IPS-20b (cell line): Measurements from ENCODE around the gene ALDH3B1.
"Not testable (repeated sequence)": the region's sequence is repeated elsewhere in the genome, so short reads cannot be mapped to it uniquely, and the experiment has no call there.

ENCODE experiments used
- H3K27ac ChIP-seq: one replicate; pipeline ENCODE4 v1.5.1; 2013; ENCODE audit warnings: low read length
- H3K27me3 ChIP-seq: 2 replicates; pipeline ENCODE4 v1.6.1; 2013; ENCODE audit warnings: mild to moderate bottlenecking, low read length, inconsistent platforms; ENCODE audit not compliant: insufficient read depth
- H3K36me3 ChIP-seq: 2 replicates; pipeline ENCODE4 v1.6.1; 2013; ENCODE audit warnings: low read depth, mild to moderate bottlenecking, inconsistent platforms, low read length, moderate library complexity; ENCODE audit not compliant: insufficient read depth
- H3K4me1 ChIP-seq: 2 replicates; pipeline ENCODE4 v1.6.1; 2013; ENCODE audit warnings: mild to moderate bottlenecking, control low read depth, inconsistent platforms, low read length, moderate library complexity; ENCODE audit not compliant: insufficient read depth
- H3K4me3 ChIP-seq: 2 replicates; pipeline ENCODE4 v1.5.1; 2013; ENCODE audit warnings: mild to moderate bottlenecking, low read length, inconsistent platforms
- H3K9ac ChIP-seq: 2 replicates; pipeline ENCODE4 v1.6.1; 2013; ENCODE audit warnings: low read depth, mild to moderate bottlenecking, inconsistent platforms, low read length, moderate library complexity
- H3K9me3 ChIP-seq: 2 replicates; pipeline ENCODE4 v1.6.1; 2013; ENCODE audit warnings: mild to moderate bottlenecking, low read depth, low read length, inconsistent platforms; ENCODE audit not compliant: insufficient read depth

The ALDH3B1 gene, protein sequence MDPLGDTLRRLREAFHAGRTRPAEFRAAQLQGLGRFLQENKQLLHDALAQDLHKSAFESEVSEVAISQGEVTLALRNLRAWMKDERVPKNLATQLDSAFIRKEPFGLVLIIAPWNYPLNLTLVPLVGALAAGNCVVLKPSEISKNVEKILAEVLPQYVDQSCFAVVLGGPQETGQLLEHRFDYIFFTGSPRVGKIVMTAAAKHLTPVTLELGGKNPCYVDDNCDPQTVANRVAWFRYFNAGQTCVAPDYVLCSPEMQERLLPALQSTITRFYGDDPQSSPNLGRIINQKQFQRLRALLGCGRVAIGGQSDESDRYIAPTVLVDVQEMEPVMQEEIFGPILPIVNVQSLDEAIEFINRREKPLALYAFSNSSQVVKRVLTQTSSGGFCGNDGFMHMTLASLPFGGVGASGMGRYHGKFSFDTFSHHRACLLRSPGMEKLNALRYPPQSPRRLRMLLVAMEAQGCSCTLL

DNA sequence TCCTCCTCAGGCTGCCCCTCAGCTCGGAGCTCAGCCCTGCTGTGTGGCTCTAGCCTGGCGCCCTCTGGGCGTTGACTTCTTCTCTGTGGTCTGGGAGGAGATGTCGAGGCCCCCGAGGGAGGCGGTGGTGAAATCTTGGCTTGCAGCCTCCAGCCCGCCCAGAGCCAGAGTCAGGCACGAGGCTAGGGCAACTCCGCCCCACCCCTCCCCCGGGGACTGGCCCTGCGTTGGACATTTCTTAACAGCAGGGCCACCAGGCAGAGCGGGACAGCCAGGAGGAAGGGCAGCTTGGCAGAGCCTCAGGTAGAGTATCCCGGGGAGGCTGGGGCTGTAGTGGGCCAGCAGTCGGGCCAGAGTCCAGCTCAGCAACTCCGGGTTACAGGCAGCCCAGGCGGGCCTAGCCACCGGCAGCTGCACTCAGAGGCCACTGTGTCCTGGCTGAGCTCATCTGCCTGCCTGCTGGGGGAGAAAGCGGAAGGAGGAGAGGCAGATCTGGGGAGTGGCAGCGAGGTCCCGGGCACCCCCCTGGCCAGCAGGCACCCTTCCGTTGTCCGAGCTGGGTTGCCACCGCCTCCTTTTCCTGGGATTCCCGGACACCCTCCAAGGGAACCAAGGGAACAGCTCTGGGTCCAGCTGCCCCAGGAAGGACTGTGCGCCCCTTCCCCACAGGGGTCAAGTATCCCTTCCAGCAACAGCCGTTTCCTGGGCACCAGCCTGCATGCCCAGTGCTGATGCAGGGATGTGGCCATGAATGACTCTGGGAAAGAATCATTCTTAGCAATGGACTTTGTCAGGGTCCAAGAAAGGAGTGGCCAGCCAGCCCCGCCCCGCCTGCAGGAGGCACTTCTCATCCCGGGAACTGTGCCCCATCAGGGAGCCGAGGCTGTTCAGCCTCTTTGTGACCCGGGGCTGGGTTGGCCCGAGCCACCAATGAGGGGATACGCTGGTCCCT, at the start of gene ALDH3B1:
TSS of gene ALDH3B1 (plus strand) at position 238 of the 952 bp plus-strand sequence. CDS start 4,971 bp downstream, outside the sequence.
- Histone ChIP-seq H3K27ac (no peak within 1 kb of the TSS), H3K9ac (no peak within 1 kb of the TSS), H3K27me3 (no peaks in the 10 kb centered on the region), H3K4me1 (peaks cover 5% of the 10 kb centered on the region; the same call in 1 of the 2 replicates), H3K9me3 (no peaks in the 10 kb centered on the region), H3K4me3 (no peak within 1 kb of the TSS), H3K36me3 (no peaks in the 10 kb centered on the region)

DNA sequence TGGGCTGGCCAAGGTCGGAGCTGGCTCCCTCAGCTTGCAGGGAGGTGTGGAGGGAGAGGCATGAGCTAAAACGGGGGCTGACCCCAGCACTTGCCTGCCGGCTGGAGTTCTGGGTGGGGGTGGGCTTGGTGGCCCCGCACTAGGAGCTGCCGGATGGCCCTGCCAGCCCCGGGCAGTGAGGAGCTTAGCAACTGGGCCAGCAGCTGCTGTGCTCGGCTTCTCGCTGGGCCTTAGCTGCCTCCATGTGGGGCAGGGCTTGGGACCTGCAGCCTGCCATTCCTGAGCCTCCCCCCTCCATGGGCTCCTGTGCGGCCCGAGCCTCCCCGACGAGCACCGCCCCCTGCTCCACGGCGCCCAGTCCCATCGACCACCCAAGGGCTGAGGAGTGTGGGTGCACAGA, 46.9 kb upstream of the ALDH3B1 start:
- H3K4me1 ChIP-seq, H3K4me3 ChIP-seq, H3K9me3 ChIP-seq, H3K36me3 ChIP-seq, H3K27ac ChIP-seq, H3K27me3 ChIP-seq, H3K9ac ChIP-seq: not testable (repeated sequence)

DNA sequence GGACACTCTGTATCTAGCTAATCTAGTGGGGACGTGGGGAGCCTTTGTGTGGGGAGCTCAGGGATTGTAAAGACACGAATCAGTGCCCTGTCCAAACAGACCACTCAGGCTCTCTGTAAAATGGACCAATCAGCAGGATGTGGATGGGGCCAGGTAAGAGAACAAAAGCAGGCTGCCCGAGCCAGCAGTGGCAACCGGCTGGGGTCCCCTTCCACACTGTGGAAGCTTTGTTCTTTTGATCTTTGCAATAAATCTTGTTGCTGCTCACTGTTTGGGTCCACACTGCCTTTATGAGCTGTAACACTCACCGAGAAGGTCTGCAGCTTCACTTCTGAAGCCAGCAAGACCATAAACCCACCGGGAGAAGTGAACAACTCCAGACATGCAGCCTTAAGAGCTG, 46.2 kb upstream of the ALDH3B1 start:
- H3K27ac ChIP-seq, H3K4me3 ChIP-seq, H3K9ac ChIP-seq, H3K9me3 ChIP-seq, H3K4me1 ChIP-seq, H3K27me3 ChIP-seq, H3K36me3 ChIP-seq: not testable (repeated sequence)

DNA sequence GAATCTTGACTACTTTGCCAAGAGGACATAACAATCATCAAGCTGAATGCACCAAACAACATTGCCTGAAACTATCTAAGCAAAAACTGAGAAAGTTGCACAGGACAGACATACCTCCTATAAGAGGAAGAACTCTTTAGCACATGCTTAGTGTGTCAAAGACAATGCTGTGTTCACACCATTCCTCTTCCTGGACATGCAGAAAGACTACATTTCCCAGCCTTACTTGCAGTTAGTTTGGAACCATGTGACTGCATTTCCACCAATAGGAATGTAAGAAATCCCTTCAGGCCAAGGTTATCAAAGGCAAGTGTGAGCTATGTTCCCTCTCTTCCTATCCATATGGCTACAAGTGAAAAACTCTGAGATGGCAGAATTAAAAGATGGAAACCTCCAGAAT, 45.4 kb upstream of the ALDH3B1 start:
- H3K36me3 ChIP-seq, H3K9ac ChIP-seq, H3K27me3 ChIP-seq, H3K9me3 ChIP-seq, H3K27ac ChIP-seq, H3K4me3 ChIP-seq, H3K4me1 ChIP-seq: not testable (repeated sequence)

DNA sequence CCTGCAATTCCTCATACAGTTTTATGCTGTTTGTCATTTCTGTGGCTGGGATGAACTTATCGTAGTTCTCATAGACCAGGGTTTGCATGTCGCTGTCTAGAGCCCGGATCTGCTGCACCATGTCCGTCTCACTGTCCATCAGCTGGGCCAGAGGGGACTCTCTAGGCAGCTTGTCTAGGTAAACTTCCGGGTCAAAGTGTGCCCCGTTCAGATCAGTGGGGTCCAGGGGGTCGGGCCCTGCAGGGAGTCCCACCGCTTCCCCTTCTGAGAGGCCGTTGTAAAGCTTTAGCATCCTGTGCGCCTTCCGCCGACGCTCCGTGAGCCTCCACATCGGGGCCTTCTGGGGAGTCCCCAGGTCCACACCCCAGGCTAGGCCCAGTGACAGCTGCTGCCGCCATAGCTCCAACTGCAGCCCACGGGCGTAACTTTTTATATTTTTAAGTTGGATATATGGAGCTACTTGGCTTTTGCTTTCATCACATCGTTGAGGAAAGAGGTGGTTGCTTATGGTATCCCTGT, 44.2 kb upstream of the ALDH3B1 start:
- H3K9ac ChIP-seq, H3K36me3 ChIP-seq, H3K4me1 ChIP-seq, H3K27ac ChIP-seq, H3K9me3 ChIP-seq, H3K27me3 ChIP-seq, H3K4me3 ChIP-seq: not testable (repeated sequence)

DNA sequence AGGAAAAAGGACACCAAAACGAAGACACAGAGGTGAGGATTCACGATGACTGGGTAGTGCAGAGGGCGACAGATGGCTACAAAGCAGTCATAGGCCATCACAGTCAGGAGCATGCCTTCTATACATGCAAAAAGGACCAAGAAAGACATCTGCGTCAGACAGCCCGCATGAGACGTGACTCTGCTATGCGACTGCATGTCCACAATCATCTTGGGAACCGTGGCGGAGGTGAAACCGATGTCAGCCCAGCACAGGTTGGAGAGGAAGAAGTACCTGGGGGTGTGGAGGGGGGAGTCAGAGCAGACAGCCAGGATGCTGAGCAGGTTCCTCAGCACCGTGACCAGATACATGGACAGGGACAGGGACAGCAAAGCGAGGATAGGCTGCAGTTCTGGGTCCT, 35.4 kb upstream of the ALDH3B1 start:
- H3K27ac ChIP-seq, H3K4me3 ChIP-seq, H3K27me3 ChIP-seq, H3K9me3 ChIP-seq, H3K9ac ChIP-seq, H3K36me3 ChIP-seq, H3K4me1 ChIP-seq: not testable (repeated sequence)

DNA sequence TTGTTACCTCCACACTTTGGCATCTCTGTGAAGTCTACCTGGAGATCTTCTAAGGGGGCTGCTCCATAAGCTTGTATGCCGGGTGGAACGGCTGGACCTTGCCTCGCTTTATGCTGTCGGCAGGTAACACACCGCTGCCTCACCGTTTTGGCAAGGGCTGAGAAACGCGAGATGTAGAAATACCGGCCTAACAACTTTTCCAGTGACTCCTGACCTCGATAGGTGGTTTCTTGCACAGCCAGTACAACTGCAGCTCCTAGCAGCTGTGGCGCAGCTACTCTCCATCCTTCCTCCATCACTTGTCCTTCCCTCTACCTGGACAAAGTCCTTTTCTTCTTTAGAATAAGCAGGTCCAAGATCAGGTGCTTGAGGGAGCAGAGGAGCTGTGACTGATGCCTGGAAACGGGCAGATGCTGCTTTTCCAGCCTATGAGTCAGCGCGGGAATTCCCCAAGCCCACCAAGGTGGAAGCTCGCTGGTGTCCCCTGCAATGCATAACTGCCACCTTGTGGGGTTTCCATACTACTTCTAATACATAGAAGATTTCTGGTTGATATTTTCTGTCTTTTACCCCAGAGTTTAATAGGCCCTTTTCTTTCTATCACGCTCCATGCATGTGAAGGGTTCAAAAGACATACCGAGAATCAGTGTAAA, 31.2 kb upstream of the ALDH3B1 start:
- H3K36me3 ChIP-seq, H3K27me3 ChIP-seq, H3K4me3 ChIP-seq, H3K27ac ChIP-seq, H3K9ac ChIP-seq, H3K4me1 ChIP-seq, H3K9me3 ChIP-seq: not testable (repeated sequence)

DNA sequence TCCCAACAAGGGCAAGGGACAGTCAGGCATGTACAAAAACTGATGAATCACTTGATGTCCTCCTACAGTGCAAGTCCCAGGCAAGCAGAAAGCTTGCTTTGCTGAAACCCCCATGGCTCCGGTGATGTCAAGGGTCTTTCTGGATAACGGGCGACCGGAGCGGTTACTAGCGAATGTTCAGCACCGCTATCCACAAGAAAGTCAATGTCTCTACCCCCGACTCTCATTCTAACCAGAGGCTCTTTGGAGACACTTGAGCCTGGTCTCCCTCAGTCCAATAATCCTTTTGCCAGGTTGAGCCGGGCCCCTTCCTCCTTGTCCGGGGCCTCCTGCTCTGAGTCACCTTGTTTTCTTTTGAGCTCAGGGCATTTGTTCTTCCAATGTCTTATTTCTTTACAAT, 28.9 kb upstream of the ALDH3B1 start:
- not testable (repeated sequence) for H3K27ac ChIP-seq, H3K36me3 ChIP-seq, H3K9me3 ChIP-seq, H3K9ac ChIP-seq, H3K4me1 ChIP-seq, H3K4me3 ChIP-seq, H3K27me3 ChIP-seq

DNA sequence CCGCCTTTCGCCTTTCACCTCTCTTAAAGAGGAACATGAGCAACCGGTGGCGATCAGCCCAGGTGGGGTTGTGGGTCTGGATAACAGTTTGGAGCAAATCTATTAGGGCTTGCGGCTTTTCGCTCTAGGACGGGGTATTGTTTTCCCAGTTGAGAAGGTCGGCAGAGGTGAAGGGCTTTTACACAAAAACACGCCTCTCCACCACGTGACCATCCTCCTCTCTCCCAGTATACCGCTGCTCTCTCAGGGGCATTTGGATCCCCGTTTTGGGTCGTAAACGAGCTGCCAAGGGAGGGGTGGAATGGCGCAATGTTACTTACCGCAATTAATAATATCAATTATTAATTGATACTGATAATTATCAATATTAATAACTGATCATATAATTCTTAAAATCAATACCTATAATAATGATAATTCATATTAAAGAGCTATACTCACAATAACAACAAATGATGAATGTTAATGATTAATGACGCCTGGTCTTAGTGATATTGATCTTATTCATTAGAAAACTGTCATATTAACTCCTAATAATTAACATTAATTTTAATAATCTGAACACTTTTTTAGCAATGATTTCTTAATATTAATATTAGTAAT, 27.8 kb upstream of the ALDH3B1 start:
- H3K27ac ChIP-seq, H3K36me3 ChIP-seq, H3K4me3 ChIP-seq: not testable (repeated sequence)

DNA sequence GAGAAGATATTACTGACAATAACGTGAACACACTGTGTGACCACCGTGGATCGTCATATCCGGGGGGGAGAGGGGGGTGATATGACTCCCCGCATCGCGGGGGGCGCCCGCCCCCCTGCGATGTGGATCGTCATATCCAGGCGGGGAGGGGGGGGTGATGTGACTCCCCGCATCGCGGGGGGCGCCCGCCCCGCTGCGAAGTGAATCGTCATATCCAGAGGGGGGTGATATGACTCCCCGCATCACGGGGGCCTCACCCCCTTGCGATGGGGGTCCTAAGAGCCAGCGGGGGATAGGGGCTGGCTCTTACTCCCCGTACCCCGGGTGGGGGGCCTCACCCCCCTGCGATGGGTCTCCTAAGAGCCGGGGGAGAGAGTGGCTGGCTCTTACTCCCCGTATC, 26.2 kb upstream of the ALDH3B1 start:
- H3K9ac ChIP-seq: no peak overlapping the region
- H3K27me3 ChIP-seq: no peaks in the 10 kb centered on the region
- H3K36me3 ChIP-seq: no peaks in the 10 kb centered on the region
- no peak overlapping the region for H3K27ac ChIP-seq
- H3K4me1 ChIP-seq: peaks cover 3% of the 10 kb centered on the region; the same call in 1 of the 2 replicates
- no peaks in the 10 kb centered on the region for H3K9me3 ChIP-seq
- H3K4me3 ChIP-seq: no peak overlapping the region

More for the DNA sequence above, 27.8 kb upstream of the ALDH3B1 start:
- H3K9me3 ChIP-seq, H3K4me1 ChIP-seq, H3K27me3 ChIP-seq, H3K9ac ChIP-seq: not testable (repeated sequence)

DNA sequence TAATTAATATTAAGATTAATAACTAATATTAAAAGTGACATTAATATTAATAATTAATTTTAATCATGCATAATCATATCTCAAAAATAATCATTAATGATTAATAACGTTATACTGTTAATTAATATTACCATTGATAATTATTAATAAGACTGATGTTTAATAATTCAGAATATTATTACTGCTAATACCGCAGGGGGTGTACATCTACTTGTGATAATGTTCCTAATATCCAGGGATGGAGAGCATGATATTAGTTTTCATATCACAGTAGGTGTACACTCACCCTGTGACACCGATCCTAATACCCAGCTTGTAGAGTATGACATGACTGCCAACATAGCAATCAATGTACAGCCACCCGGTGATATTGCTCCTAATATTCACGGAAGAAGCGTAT, 24.8 kb upstream of the ALDH3B1 start:
- not testable (repeated sequence) for H3K9ac ChIP-seq, H3K27ac ChIP-seq, H3K4me3 ChIP-seq, H3K27me3 ChIP-seq, H3K9me3 ChIP-seq, H3K4me1 ChIP-seq, H3K36me3 ChIP-seq
